Activated T-cell treated with anti-CD3 and anti-CD28 coated beads, Interleukin-2, amount 50 U/mL, for 4 hours (primary cell): Measurements from ENCODE around the gene ORMDL1. TPM values are rescaled to one million over a fixed set of nuclear protein-coding genes. Genes with fewer than 3 reads are reported as not detected.
"Not testable (repeated sequence)": the region's sequence is repeated elsewhere in the genome, so short reads cannot be mapped to it uniquely, and the experiment has no call there.

Experiments used
- ATAC-seq, 2 donors: fragments of 200-7000 bp; cut with Tn5 transposase; one replicate each; pipeline ENCODE4 v1.10.0; 2021
- DNase-seq: peaks from one replicate; pipeline ENCODE4 v3.0.0-alpha.2; 2020
- H3K27me3 Mint-ChIP-seq: one replicate; pipeline ENCODE4 v1.8.0; 2021; ENCODE audit warnings: low read depth, mixed read lengths
- H3K36me3 Mint-ChIP-seq: one replicate; pipeline ENCODE4 v1.8.0; 2022; ENCODE audit warnings: mixed read lengths; ENCODE audit not compliant: insufficient read depth
- H3K4me1 Mint-ChIP-seq: one replicate; pipeline ENCODE4 v1.8.0; 2021; ENCODE audit warnings: low read depth, mixed read lengths
- H3K4me3 Mint-ChIP-seq: one replicate; pipeline ENCODE4 v1.8.0; 2021; ENCODE audit warnings: mild to moderate bottlenecking, moderate library complexity, mixed read lengths
- H3K9me3 Mint-ChIP-seq: one replicate; pipeline ENCODE4 v1.8.0; 2021; ENCODE audit warnings: mixed read lengths
- total RNA-seq, 3 donors: library from RNA; stranded (reverse); gene quantifications; one replicate each; pipeline ENCODE4 v1.2.1, GENCODE V29; 2021

ORMDL1 gene
- total RNA-seq, 3 donors from 2014 or later: 81.1 to 93.3 (median 82.2) TPM

DNA sequence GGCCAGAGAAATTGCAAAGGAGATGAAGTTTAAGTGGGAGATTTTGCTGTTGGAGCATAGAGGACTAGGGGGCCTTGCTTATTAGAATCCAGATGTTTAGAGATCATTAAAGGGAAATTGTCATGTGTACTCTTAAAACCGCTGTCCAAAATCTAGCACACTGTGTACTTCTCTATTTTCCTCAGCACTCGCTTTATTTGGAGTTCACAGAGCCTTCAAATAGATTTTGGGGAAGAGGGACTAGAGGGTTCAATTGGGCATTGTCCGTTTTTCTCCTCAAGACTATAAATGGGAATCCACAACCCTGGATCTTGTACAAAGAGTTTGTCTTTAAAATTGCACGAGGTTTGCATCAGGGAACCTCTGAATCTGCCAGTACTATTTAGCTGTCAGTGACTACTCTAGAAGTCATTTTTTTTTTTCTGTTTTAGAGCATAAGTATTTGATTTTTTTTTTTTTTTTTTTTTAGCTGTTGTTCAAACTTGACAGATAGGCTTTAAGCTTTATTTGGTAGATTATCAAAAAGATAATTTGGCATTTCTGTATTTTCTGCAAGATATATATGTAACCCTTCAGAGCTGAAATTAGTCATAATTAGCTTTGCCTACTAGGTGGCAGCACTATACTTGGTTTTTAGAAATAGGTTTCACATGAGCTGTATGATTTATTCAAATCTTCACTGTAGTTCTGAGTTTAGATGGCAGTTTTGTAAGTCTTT lies 14.3 kb upstream of the ORMDL1 start:
- Mint-ChIP-seq H3K4me1 (no peaks in the 10 kb centered on the region), H3K36me3 (peaks cover 21% of the 10 kb centered on the region), H3K27me3 (no peaks in the 10 kb centered on the region), H3K9me3 (no peaks in the 10 kb centered on the region), H3K4me3 (no peak overlapping the region)
- DNase-seq (no peak), ATAC-seq (peak in 1 of 2 donors; percentile 58)

DNA sequence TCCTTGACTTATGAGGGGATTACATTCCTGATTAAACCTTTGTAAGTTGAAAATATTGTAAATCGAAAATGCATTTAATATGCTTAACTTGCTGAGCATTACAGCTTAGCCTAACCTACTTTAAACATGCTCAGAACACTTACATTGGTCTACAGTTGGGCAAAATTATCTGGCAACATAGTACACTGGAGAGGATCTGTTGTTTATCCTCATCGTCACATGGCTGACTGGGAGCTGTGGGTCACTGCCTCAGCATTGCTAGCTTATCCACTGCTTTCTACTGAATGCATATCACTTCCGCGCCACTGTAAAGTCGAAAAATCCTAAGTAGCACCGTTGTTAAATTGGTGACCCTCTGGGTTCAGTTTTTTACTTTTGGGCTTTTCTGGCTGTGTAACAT lies 13.8 kb upstream of the ORMDL1 start:
- H3K4me1 Mint-ChIP-seq: no peaks in the 10 kb centered on the region
- H3K9me3 Mint-ChIP-seq: no peaks in the 10 kb centered on the region
- DNase-seq (no peak), ATAC-seq (no peak)
- H3K27me3 Mint-ChIP-seq: no peaks in the 10 kb centered on the region
- H3K4me3 Mint-ChIP-seq: no peak overlapping the region
- peaks cover 26% of the 10 kb centered on the region for H3K36me3 Mint-ChIP-seq

DNA sequence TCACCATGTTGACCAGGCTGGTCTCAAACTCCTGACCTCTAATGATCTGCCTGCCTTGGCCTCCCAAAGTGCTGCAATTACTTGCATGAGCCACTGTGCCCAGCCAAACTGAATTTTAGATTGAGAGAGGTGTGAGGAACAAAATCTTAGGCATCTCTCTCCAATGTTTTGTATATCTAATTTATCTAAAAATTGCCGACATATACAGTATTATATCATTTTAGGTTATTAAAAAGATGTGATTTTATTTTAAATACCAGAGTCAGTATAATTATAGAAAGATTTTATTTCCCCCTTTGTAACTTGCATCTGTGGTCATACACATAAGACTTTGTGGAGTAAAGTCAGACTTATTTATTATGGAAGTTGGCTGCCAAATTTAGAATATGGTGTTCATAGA lies 10.2 kb upstream of the ORMDL1 start:
- H3K27me3 Mint-ChIP-seq: no peaks in the 10 kb centered on the region
- DNase-seq: no peak
- no peak for ATAC-seq
- no peaks in the 10 kb centered on the region for H3K9me3 Mint-ChIP-seq
- H3K36me3 Mint-ChIP-seq: peaks cover 24% of the 10 kb centered on the region
- no peak overlapping the region for H3K4me3 Mint-ChIP-seq
- peaks cover 3% of the 10 kb centered on the region for H3K4me1 Mint-ChIP-seq

DNA sequence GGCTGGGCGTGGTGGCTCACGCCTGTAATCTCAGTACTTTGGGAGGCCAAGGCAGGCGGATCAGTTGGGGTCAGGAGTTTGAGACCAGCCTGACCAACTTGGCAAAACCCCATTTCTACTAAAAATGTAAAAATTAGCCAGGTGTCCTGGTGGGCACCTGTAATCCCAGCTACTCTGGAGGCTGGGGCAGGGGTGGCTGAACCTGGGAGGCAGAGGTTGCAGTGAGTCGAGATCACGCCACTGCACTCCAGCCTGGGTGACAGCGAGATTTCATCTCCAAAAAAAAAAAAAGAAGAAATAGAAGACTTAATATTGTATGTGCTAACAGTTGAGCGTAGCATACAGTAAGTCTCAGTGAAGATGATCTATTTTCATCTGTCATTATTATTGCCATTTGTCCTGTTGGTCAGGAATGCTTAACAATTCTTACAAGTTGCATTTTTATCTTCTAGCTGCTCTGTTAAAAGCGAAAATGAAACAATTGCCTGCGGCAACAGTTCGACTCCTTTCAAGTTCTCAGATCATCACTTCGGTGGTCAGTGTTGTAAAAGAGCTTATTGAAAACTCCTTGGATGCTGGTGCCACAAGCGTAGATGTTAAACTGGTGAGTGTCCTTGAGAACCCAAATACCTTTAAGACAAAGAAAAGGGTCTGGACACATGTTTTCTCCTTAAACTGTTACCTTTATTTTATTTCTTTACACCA lies 7.4 kb upstream of the ORMDL1 start:
- ATAC-seq (no peak), DNase-seq (no peak)
- Mint-ChIP-seq H3K9me3 (no peaks in the 10 kb centered on the region), H3K27me3 (no peaks in the 10 kb centered on the region), H3K36me3 (peaks cover 24% of the 10 kb centered on the region), H3K4me3 (peak overlapping the region; percentile 66), H3K4me1 (peaks cover 6% of the 10 kb centered on the region)

DNA sequence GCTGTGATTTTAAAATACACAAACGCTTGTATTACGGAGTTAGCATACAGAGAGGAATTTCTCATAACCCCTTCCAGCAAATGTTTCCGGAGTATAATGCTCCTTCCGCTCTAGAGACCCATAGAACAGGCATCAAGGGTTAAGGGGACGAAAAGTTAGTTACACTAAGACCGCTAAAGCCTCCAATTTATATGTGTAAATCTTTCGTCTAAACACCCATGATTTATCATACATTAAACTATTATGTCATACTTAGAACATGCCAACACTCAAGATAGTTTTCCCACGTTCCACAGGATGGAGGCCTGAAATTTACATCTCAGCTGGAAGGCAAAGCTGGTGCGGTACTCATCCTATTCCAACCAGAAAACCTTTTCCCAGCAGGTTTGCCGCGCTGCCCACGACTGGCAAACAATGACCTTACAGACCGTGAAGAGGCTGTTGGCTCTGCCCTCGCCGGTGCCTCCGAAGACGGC lies 650 bp downstream of the ORMDL1 start:
- H3K27me3 Mint-ChIP-seq: no peaks in the 10 kb centered on the region
- DNase-seq: no peak
- no peaks in the 10 kb centered on the region for H3K9me3 Mint-ChIP-seq
- ATAC-seq: peak in 1 of 2 donors; percentile 2
- peak overlapping the region; percentile 93 for H3K4me3 Mint-ChIP-seq
- H3K4me1 Mint-ChIP-seq: peaks cover 57% of the 10 kb centered on the region
- peaks cover 40% of the 10 kb centered on the region for H3K36me3 Mint-ChIP-seq

DNA sequence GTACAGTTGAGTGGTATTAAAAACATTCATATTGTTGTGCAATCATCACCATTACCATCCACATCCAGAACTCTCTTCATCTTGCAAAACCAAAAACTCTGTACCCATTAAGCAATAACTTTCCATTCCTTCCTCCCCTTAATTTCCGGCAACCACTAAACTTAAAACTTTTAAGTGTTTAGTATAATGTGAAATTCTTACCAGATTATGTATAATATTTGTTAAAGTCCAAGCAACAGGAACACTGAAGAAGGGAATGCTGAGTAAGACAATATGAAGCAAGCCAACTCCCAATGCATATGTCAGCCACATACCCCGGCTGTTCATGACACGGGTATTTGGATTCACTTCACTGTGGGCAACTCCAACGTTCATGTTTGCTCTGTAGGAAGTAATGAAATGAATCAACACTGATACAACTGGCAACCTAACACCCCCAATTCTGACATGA lies 1.9 kb downstream of the ORMDL1 start:
- H3K27me3 Mint-ChIP-seq: no peaks in the 10 kb centered on the region
- DNase-seq (no peak), ATAC-seq (no peak)
- H3K9me3 Mint-ChIP-seq: no peaks in the 10 kb centered on the region
- peaks cover 39% of the 10 kb centered on the region for H3K36me3 Mint-ChIP-seq
- peaks cover 59% of the 10 kb centered on the region for H3K4me1 Mint-ChIP-seq
- peak overlapping the region; percentile 93 for H3K4me3 Mint-ChIP-seq

DNA sequence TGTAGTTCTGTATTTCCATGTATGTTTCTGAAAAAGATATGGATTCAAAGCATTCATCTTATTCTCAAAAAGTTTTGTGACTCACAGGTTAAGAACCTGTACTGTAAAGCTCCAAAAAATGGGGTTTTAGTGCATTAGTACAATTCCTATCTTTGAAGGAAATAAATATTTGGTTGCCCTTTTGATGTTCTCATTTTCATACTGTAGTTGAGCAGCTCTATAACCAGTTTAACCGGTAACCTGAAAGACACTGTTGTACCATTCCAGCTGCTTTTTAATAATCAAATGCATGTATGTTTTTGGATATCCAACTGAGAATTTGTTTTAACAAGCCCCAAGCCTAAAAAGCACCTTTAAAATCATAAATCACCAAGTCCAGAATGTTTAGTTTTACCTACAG lies 11.9 kb downstream of the ORMDL1 start:
- no peak overlapping the region for H3K4me3 Mint-ChIP-seq
- DNase-seq (no peak), ATAC-seq (no peak)
- peaks cover 19% of the 10 kb centered on the region for H3K36me3 Mint-ChIP-seq
- no peaks in the 10 kb centered on the region for H3K27me3 Mint-ChIP-seq
- no peaks in the 10 kb centered on the region for H3K9me3 Mint-ChIP-seq
- H3K4me1 Mint-ChIP-seq: peaks cover 6% of the 10 kb centered on the region

DNA sequence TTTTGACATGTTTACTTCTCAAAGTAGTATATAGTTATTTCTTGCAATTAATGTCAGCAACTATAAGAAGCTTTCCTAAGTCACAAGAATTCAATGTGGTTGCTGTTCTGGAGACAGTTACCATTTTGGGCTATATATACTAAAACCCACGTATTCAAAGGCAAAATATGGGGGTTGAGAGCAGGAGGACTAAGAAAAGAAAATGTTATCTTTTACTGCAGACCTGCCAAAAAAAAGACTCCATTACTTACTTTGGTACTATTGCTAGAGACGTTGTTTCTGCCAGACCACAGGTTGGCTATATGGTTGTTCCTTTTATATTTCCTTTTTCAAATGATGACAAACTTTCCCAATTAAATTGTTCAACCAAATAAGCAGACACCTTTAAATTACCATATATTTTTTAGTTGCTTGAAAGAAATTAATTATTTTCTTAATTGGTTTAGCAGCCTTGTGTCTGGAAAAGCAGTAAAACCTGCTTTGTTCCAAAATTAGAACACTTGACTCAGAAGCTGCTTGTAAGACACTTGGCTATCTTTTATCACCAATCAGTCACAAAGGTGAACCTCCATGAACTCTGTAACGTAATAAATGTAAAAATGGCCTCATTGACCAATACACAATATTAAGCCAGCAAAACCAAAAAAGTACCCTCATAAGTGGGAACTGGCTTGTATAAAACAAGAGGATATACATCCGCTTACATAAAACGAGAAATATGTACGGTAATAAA lies 13.4 kb downstream of the ORMDL1 start:
- no peak for ATAC-seq
- no peak for DNase-seq
- no peak overlapping the region for H3K4me3 Mint-ChIP-seq

DNA sequence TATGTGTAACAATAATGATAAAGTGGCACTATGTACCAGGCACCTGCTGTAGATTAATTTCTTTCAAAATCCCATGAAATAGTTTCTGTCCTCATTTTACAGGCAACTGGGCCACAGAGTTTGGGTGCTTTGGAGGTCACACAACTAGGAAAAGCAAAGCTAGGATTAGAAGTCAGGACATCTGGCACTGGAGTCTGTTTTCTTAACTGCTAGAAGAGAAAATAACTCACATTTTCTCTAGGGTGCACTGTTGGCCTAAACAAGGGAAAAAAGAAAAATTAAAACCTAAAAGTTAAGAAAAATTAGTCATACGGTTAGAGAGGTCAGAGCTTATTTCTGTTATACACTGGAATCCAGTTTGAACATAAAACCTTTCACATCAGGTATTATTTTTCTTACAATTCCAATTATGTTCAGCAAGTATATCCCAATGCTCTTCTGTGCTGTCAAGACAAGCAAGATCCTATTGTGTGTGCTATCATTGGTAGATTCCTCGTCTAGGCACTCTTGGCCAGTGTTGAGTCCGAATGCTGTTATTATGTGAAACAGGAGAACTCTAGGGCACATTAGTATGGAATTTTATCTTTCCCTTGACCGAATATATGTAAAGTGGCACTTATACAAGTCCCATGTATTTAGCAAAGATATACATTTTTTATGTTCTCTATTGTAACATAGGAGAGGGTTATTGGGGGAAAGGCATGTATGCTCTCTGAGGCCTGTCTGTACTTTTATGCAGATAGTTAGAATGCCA lies 20.1 kb downstream of the ORMDL1 start:
- Mint-ChIP-seq H3K9me3 (no peaks in the 10 kb centered on the region), H3K4me1 (peaks cover 5% of the 10 kb centered on the region), H3K27me3 (no peaks in the 10 kb centered on the region), H3K4me3 (peak overlapping the region; percentile 97), H3K36me3 (peaks cover 4% of the 10 kb centered on the region)
- ATAC-seq: no peak
- no peak for DNase-seq

More for the DNA sequence above, 13.4 kb downstream of the ORMDL1 start:
- H3K4me1 Mint-ChIP-seq: peaks cover 2% of the 10 kb centered on the region
- H3K9me3 Mint-ChIP-seq: no peaks in the 10 kb centered on the region
- peaks cover 21% of the 10 kb centered on the region for H3K36me3 Mint-ChIP-seq
- no peaks in the 10 kb centered on the region for H3K27me3 Mint-ChIP-seq

DNA sequence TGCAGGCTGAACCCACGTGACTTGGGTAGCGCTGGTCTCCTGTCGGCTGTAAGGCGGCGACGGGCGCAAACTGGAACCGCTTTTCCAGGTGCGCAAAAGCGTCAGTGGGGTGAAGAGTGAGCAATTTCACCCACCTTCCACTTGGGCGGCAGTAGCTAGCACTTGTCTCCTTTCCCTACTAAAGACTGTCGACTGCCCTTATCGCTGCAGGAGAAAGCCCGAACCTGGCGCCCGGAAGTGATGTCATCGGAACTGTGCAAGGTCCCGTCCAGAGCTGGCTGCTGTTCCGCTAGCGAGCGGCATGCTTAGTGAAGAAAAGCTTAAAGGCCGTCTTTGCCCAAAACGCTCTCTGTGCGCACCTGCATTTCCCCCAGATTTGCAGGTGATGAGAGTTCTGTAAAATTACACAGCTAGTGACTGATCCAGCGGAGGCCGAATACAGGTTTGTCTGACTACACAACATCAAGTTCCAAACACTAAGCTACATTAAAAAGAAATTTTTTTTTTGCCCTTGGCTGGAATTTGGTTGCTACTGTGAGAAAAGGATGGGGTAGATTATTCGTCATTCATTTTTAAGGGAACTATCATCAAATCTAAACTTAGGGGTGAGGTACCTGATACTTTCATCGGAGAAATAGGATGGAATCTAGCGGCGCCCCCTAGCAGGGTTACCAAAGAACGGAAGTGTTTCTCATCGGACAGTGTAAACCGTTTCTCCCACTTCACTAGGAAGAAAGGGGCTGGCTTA lies 21.4 kb downstream of the ORMDL1 start, which contains the start of gene OSGEPL1:
TSS of gene OSGEPL1 (minus strand) at position 242 of the 748 bp plus-strand sequence. CDS start 1,152 bp downstream, outside the sequence.
- ATAC-seq: peak; percentile 98
- H3K4me1 Mint-ChIP-seq: peaks cover 5% of the 10 kb centered on the region
- H3K4me3 Mint-ChIP-seq: peak within 1 kb of the TSS; percentile 97
- peaks cover 6% of the 10 kb centered on the region for H3K36me3 Mint-ChIP-seq
- no peaks in the 10 kb centered on the region for H3K9me3 Mint-ChIP-seq
- peak; percentile 90 for DNase-seq
- no peaks in the 10 kb centered on the region for H3K27me3 Mint-ChIP-seq

DNA sequence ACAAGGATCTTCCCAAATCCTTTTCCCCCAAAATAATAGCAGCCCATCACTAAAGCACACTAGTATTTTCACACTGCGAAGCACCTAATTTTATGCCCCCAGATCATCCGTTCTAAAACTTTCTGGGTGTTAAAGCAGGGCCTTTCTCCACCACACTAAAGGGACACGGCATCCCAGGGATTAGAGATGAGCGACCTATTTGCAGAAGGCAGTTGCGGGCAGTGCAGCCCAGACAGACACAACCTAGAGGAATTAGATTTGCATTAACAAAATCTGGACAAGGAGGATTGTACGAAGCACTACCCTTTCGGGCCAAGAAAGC lies 21.9 kb downstream of the ORMDL1 start:
- Mint-ChIP-seq H3K27me3 (no peaks in the 10 kb centered on the region), H3K36me3 (peaks cover 6% of the 10 kb centered on the region), H3K4me3 (peak overlapping the region; percentile 97), H3K4me1 (peaks cover 5% of the 10 kb centered on the region), H3K9me3 (no peaks in the 10 kb centered on the region)
- peak in 1 of 2 donors; percentile 16 for ATAC-seq
- DNase-seq: no peak

DNA sequence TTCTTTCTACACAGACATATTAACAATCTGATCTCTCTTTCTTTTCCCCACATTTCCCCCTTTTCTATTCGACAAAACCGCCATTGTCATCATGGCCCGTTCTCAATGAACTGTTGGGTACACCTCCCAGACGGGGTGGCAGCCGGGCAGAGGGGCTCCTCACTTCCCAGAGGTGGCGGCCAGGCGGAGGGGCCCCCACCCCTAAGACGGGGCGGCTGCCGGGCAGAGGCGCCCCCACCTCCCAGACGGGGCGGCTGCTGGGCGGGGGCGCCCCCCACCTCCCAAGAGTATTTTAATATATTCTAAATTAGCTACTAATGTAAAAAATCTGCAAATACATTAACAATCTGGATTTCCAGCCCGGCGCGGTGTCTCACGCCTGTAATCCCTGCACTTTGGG lies 24.0 kb downstream of the ORMDL1 start:
- not testable (repeated sequence) for H3K4me3 Mint-ChIP-seq

DNA sequence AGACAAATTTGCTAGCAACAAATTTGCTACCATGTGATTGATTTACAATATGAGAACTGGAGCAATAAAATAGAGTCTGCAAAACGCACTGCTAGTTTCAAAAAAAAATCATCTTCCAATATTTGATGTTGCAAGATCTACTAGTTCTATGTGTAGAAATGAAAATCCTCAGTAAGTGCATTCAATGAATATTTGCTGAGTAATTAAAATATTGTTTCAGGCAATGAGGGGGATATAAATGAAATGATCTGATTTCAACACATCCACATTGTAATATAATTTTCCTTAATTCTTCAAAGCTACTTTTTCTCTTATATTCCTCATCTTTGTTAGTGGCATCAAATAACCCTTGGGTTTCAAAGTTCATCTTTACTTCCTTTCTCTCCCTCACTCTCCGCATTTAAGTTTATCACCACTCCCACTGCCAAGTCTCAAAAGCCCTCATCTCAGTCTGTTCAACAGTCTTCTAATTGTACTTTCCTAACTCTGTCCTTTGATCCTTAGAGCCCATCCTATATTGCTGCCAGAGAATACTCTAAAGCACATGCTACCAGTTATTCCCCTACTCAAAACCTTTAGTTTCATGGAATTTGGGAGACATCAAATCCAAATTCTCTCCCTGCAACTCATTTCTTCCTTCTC lies 27.7 kb downstream of the ORMDL1 start:
- Mint-ChIP-seq H3K36me3 (peaks cover 16% of the 10 kb centered on the region), H3K4me3 (no peak overlapping the region), H3K9me3 (no peaks in the 10 kb centered on the region), H3K4me1 (no peaks in the 10 kb centered on the region), H3K27me3 (no peaks in the 10 kb centered on the region)
- DNase-seq (no peak), ATAC-seq (no peak)

More for the DNA sequence above, 24.0 kb downstream of the ORMDL1 start:
- not testable (repeated sequence) for H3K36me3 Mint-ChIP-seq, H3K4me1 Mint-ChIP-seq, DNase-seq, ATAC-seq, H3K9me3 Mint-ChIP-seq, H3K27me3 Mint-ChIP-seq
